ENCODE data around the gene ARHGDIA.
A peak's percentile ranks its signal among the peaks of the same experiment; 100 is the strongest.

Gene ARHGDIA

GRCh38 chr17:81910840-81911276, 39.7 kb upstream of the ARHGDIA start:
- no peak for TF ChIP-seq CTCF (IDR thresholded peaks at IDR 0.05; ENCODE audit: low read depth, low read length, missing control alignments)
- no peak for DNase-seq (ENCODE audit: low read depth)
- in situ Hi-C loops (cut with HindIII; ENCODE audit: low sequenced_read_pairs) = no loop called here
- peak overlapping the region; percentile 64 for H3K4me3 ChIP-seq (ENCODE audit: low read depth, low read length)

GRCh38 chr17:81909966-81910839, 39.1 kb upstream of the ARHGDIA start:
- no peak for TF ChIP-seq CTCF (IDR thresholded peaks at IDR 0.05; ENCODE audit: low read depth, low read length, missing control alignments)
- DNase-seq (ENCODE audit: low read depth) = no peak
- H3K4me3 ChIP-seq (ENCODE audit: low read depth, low read length) = peak overlapping the region; percentile 64
- in situ Hi-C loops (cut with HindIII; ENCODE audit: low sequenced_read_pairs) = no loop called here

- H3K4me3 ChIP-seq (ENCODE audit: low read depth, low read length) = no peak overlapping the region
- no peak for TF ChIP-seq CTCF (IDR thresholded peaks at IDR 0.05; ENCODE audit: low read depth, low read length, missing control alignments)
- in situ Hi-C loops (cut with HindIII; ENCODE audit: low sequenced_read_pairs) = no loop called here
- DNase-seq (ENCODE audit: low read depth) = no peak
Measured at GRCh38 chr17:81909231-81909630, 38.1 kb upstream of the ARHGDIA start.

- no peak for DNase-seq (ENCODE audit: low read depth)
- in situ Hi-C loops (cut with HindIII; ENCODE audit: low sequenced_read_pairs) = no loop called here
- no peak overlapping the region for H3K4me3 ChIP-seq (ENCODE audit: low read depth, low read length)
- TF ChIP-seq CTCF (IDR thresholded peaks at IDR 0.05; ENCODE audit: low read depth, low read length, missing control alignments) = no peak
Measured at GRCh38 chr17:81908793-81909192, 37.7 kb upstream of the ARHGDIA start.

GRCh38 chr17:81907219-81908145, 36.3 kb upstream of the ARHGDIA start:
- in situ Hi-C loops (cut with HindIII; ENCODE audit: low sequenced_read_pairs) = no loop called here
- H3K4me3 ChIP-seq (ENCODE audit: low read depth, low read length) = no peak overlapping the region
- TF ChIP-seq CTCF (IDR thresholded peaks at IDR 0.05; ENCODE audit: low read depth, low read length, missing control alignments) = no peak
- DNase-seq (ENCODE audit: low read depth) = no peak

GRCh38 chr17:81906476-81907218, 35.5 kb upstream of the ARHGDIA start:
- no peak for TF ChIP-seq CTCF (IDR thresholded peaks at IDR 0.05; ENCODE audit: low read depth, low read length, missing control alignments)
- DNase-seq (ENCODE audit: low read depth) = no peak
- H3K4me3 ChIP-seq (ENCODE audit: low read depth, low read length) = no peak overlapping the region
- in situ Hi-C loops (cut with HindIII; ENCODE audit: low sequenced_read_pairs) = no loop called here
